ENCODE data around the gene MIB1. TPM values are rescaled to one million over a fixed set of nuclear protein-coding genes. Genes with fewer than 3 reads are reported as not detected.

The MIB1 gene
- total RNA-seq, 3 donors from 2014 or later, result 35.0 to 55.2 (median 37.7) TPM

DNA sequence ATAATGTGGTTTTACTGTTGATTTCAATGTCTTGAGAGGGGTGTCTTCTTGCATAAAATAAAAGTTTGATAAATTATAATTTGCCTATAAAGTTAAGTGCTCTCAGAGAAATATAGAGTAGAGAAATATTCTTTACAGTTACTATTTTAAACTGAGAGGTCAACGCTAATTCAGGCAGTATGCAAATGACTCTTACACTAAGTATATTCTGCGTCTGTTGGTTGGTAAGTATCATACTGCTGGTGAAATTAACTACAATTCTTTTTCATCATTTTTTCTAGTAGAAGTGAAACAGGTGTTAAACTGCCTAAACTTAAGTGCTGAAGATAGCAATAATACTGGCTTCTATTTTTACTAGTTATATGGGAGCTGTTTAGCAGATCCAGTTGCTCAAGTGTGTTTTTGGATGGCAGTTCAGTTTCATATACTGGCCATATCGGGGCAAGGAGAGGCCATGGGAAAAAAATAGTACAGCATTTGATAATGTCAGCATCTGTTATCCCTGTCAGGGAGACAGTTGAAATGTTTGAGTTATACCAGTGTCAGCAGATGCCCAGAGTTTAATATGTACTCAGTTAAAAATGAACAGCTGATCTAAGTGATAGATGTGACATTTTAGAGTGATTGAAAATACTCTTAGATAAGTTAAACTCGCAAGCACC, 86.2 kb downstream of the MIB1 start:
- Histone ChIP-seq H3K36me3 (no peaks in the 10 kb centered on the region), H3K4me1 (no peaks in the 10 kb centered on the region), H3K9me3 (no peaks in the 10 kb centered on the region), H3K4me3 (no peak overlapping the region), H3K27me3 (no peaks in the 10 kb centered on the region), H3K27ac (no peak overlapping the region)
- DNase-seq (ENCODE audit: low spot score in 2 of 2), result no peak
- intact Hi-C loops (cut with DNase I; ENCODE audit: low total_unique reads), result no loop called here
- TF ChIP-seq POLR2A (IDR thresholded peaks at IDR 0.05) (no peak), POLR2AphosphoS5 (IDR thresholded peaks at IDR 0.05) (no peak)
- TF ChIP-seq, protein P1, sequence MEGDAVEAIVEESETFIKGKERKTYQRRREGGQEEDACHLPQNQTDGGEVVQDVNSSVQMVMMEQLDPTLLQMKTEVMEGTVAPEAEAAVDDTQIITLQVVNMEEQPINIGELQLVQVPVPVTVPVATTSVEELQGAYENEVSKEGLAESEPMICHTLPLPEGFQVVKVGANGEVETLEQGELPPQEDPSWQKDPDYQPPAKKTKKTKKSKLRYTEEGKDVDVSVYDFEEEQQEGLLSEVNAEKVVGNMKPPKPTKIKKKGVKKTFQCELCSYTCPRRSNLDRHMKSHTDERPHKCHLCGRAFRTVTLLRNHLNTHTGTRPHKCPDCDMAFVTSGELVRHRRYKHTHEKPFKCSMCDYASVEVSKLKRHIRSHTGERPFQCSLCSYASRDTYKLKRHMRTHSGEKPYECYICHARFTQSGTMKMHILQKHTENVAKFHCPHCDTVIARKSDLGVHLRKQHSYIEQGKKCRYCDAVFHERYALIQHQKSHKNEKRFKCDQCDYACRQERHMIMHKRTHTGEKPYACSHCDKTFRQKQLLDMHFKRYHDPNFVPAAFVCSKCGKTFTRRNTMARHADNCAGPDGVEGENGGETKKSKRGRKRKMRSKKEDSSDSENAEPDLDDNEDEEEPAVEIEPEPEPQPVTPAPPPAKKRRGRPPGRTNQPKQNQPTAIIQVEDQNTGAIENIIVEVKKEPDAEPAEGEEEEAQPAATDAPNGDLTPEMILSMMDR (IDR thresholded peaks at IDR 0.05), result no peak

DNA sequence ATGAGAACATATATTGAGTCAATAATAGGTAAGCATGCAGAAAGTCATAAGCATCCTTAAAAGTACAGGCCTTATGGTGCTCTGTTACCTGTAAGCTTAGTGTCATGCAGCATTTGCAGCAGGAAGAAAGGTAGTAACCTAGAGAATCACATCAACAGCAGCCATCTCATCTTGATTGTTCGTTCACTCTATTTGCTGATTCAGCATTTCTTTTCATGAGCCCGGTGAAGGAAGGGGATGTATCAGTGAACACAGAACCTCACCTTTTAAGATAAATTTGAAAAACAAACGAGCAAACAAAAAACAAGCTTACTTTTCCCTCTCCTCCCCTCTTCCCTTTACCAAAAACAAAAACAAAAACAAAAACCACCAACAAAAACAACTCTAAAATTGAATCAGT, 89.9 kb downstream of the MIB1 start:
- Histone ChIP-seq H3K4me3 (no peak overlapping the region), H3K36me3 (no peaks in the 10 kb centered on the region), H3K27me3 (no peaks in the 10 kb centered on the region), H3K9me3 (no peaks in the 10 kb centered on the region), H3K27ac (no peak overlapping the region), H3K4me1 (no peaks in the 10 kb centered on the region)
- TF ChIP-seq, protein P1 (IDR thresholded peaks at IDR 0.05), result no peak
- TF ChIP-seq POLR2AphosphoS5 (IDR thresholded peaks at IDR 0.05) (no peak), POLR2A (IDR thresholded peaks at IDR 0.05) (no peak)
- DNase-seq (ENCODE audit: low spot score in 2 of 2), result no peak
- intact Hi-C loops (cut with DNase I; ENCODE audit: low total_unique reads), result no loop called here

DNA sequence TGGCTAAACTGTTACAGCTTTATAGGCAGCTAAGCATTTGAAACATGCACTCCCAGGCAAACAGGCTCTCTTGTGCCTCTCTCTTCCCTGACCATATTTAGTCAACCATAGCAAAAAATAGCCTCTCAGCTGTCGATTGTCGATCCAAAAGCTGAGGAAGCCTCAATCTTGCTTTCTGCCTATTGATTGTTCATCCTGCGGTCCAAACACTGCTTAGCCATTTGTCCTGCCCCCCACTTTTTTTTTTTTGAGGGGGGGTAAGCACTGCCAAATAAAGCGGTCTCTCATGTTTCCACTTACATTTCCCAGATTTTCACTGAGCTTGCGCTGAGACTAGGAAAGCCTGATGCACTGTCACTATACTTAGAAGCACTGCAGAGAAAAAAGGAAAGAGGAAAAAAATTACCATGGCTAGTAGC, 90.8 kb downstream of the MIB1 start:
- H3K9me3 ChIP-seq, result no peaks in the 10 kb centered on the region
- no peak overlapping the region for H3K4me3 ChIP-seq
- no peak for DNase-seq (ENCODE audit: low spot score in 2 of 2)
- H3K27ac ChIP-seq, result no peak overlapping the region
- intact Hi-C loops (cut with DNase I; ENCODE audit: low total_unique reads), result no loop called here
- H3K27me3 ChIP-seq, result no peaks in the 10 kb centered on the region
- no peaks in the 10 kb centered on the region for H3K4me1 ChIP-seq
- TF ChIP-seq POLR2A (IDR thresholded peaks at IDR 0.05) (no peak), POLR2AphosphoS5 (IDR thresholded peaks at IDR 0.05) (no peak)
- TF ChIP-seq, protein P1 (IDR thresholded peaks at IDR 0.05), result no peak
- H3K36me3 ChIP-seq, result no peaks in the 10 kb centered on the region

DNA sequence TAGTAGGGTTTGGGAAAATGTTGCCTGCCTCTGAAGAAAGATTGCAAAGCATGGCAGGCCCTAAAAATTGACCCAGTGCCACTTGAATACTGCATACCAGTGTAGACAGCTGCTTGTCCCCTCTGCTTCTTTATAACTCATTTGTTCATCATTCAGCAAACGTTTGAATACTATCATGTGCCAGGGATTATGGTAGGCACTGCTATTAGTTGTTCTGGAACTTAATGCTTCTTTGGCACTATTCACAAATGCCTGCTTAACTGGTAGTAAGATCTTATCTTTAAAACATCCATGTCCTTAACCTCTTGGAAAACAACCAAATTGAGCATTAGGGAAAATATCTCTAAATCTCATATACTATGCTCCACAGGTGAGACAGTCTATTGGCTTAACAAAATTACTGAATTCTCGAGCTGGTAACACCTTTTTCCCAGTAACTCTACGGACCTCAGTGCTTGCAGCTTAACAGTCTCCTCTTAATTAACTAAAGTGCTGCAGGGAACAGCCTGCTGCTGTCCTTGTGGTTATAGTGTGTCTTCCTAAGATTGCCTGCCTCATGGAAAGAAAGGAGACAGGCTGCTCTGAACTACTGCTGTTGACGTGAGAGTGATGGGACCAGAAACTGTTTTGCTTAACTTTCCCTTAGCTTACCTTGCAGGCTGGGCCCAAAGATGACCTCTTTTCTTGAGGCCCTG, 93.2 kb downstream of the MIB1 start:
- H3K9me3 ChIP-seq, result no peaks in the 10 kb centered on the region
- H3K27me3 ChIP-seq, result no peaks in the 10 kb centered on the region
- H3K4me3 ChIP-seq, result no peak overlapping the region
- DNase-seq (ENCODE audit: low spot score in 2 of 2), result no peak
- TF ChIP-seq POLR2AphosphoS5 (IDR thresholded peaks at IDR 0.05) (no peak), POLR2A (IDR thresholded peaks at IDR 0.05) (no peak)
- TF ChIP-seq, protein P1 (IDR thresholded peaks at IDR 0.05), result no peak
- intact Hi-C loops (cut with DNase I; ENCODE audit: low total_unique reads), result no loop called here
- no peaks in the 10 kb centered on the region for H3K36me3 ChIP-seq
- no peak overlapping the region for H3K27ac ChIP-seq
- H3K4me1 ChIP-seq, result no peaks in the 10 kb centered on the region

DNA sequence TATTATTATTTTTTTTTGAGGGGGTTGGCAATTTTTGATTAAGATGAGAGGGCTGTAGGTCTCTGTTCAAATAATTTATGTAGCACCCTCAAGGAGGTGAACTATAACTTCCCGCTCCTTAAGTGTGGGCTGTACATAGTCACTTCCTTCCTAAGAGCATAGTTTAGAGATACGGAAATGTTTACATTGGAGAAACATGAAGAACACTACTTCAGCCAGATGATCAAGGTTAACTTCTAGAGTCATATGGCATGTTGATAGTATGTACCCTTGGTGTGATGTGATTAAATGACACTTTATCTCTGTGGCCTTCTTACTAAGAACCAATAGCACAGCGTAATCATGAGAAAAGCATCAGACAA, 93.7 kb downstream of the MIB1 start:
- no peak overlapping the region for H3K27ac ChIP-seq
- intact Hi-C loops (cut with DNase I; ENCODE audit: low total_unique reads), result no loop called here
- no peaks in the 10 kb centered on the region for H3K27me3 ChIP-seq
- H3K4me1 ChIP-seq, result no peaks in the 10 kb centered on the region
- TF ChIP-seq POLR2A (IDR thresholded peaks at IDR 0.05) (no peak), POLR2AphosphoS5 (IDR thresholded peaks at IDR 0.05) (no peak)
- TF ChIP-seq, protein P1 (IDR thresholded peaks at IDR 0.05), result no peak
- H3K36me3 ChIP-seq, result no peaks in the 10 kb centered on the region
- H3K4me3 ChIP-seq, result no peak overlapping the region
- H3K9me3 ChIP-seq, result no peaks in the 10 kb centered on the region
- no peak for DNase-seq (ENCODE audit: low spot score in 2 of 2)

Measured in breast epithelium (tissue), 4 donors.